NCI-H146 treated with DMSO at 0.1 percent for 48 hours (cell line): ENCODE measurements around the gene GSS.
"Not testable (repeated sequence)": the region's sequence is repeated elsewhere in the genome, so short reads cannot be mapped to it uniquely, and the experiment has no call there.

Experiments
- DNase-seq: peaks from one replicate; lab custom pipeline; 2025; ENCODE audit not compliant: unreplicated experiment; lab: John Stamatoyannopoulos, UW

Gene GSS

DNA sequence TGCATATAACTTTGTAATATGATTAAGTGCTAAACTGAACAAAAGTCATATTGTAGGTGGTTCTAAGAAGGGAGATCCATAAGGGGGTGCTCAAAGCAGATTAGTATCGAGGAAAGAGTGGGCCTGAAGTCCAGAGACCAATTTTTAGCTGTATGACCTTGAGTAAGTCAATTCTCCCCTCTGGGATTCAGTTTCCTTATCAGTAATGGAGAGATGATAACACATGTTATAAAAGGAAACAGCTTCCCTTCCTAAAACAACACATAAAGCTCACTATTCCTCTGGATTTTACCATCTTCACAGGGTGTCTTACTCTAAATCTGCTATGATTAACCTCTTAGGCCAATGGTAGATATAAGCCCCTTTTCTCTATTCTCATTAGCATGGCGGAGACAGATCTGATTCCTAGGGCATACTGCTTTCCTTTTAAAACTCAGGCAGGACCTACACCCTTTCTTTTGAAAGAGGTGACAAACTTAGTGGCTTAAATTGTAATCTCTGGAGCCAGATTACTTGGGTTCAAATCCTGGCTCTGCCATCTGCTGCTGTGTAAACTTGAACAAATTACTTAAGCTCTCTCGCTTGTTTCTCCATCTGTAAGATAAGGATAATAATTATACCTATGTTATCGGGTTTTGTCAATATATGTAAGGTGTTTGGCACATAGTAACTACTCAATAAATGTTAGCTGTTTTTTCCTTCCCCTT, 39.7 kb downstream of the GSS start:
- no peak for DNase-seq

DNA sequence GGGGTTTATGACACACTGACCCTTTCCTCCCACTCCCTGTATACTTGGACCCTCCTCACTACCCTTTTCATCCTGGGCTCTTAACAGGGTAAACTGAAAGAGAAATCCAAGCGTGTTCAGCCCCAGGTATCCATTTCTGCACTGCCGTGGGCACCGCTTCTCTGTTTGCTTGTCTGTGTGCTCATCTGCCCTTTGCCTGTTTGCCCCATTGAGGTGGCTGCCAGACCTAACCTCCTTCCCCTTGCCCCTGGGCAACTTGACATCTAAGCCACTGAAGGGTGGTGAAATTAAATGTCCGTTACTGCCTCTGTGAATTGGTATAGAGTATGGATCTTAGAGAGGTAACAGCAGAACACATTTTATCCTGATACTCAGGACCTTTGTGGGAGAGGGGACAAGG, 40.5 kb downstream of the GSS start:
- no peak for DNase-seq

DNA sequence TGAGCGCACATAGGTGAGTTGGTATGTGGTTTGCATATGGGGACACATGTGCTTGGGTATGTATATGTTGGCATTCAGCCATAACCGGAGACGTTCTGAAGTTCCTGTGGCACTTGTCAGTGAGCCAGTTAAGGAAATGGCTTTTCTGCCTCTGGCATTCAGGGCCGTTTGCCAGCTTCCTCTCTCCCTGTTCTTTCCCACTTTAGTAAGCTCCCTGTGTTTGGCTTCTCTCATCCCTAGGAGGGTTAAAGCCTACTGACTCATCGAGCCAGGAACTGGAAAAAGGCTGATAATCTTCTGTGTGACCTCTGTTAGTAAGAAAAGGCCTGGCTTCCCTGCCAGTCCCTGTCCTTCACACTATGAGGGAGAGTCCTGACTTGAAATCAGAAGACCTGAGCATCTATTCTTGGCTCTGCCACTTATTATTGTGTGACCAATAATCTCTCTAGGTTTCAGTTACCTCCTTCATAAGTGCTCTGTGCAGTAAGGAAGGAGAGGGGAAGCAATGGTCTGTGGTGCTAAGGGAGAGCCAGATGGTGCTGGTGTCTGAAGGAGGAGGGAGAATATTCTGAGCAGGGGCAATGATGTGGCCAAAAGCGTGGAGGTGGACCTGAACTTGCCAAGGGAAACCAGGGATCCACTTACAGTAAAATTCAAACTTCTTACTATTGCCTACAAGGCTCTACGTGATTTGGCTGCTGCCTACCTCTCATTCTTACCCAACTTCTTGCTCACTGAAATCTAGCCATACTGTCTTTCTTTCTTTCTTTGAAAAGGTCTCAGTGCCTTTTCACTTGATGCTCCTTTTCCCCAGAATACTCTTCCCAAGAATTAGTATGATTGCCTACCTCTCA, 47.8 kb downstream of the GSS start:
- no peak for DNase-seq

DNA sequence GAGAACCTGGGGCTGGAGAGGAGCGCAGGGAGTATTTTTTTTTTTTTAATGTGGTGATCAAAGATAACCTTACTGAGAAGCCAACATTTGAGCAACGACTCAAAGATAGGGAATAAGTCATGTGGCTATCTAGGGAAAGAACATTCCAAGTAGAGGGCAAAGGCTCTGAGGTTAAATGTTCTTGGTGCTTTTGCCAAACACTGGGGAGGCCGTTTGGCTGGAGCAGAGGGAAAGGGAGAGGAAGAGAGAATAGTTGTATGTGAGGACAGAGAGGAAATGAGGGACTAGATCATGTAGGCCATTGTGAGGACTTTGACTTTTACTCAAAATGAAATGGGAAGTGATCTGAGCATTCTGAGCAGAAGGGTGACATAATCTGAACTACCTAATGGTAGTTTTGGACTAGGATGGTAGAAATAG, 51.4 kb downstream of the GSS start:
- DNase-seq = no peak

DNA sequence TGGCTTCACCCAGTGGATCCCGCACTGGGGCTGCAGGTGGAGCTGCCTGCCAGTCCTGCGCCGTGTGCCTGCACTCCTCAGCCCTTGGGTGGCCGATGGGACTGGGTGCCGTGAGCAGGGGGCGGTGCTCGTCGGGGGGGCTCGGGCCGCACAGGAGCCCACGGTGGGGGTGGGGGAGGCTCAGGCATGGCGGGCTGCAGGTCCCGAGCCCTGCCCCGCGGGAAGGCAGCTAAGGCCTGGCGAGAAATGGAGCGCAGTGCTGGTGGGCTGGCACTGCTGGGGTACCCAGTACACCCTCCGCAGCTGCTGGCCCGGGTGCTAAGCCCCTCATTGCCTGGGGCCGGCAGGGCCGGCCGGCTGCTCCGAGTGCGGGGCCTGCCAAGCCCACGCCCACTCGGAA, 56.9 kb downstream of the GSS start:
- not testable (repeated sequence) for DNase-seq

DNA sequence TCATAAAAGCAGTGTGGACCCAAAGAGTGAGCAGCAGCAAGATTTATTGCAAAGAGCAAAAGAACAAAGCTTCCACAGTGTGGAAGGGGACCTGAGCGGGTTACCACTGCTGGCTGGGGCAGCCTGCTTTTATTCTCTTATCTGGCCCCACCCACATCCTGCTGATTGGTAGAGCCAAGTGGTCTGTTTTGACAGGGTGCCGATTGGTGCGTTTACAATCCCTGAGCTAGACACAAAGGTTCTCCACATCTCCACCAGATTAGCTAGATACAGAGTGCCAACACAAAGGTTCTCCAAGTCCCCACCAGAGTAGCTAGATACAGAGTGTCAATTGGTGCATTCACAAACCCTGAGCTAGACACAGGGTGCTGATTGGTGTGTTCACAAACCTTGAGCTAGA, 57.5 kb downstream of the GSS start:
- not testable (repeated sequence) for DNase-seq

DNA sequence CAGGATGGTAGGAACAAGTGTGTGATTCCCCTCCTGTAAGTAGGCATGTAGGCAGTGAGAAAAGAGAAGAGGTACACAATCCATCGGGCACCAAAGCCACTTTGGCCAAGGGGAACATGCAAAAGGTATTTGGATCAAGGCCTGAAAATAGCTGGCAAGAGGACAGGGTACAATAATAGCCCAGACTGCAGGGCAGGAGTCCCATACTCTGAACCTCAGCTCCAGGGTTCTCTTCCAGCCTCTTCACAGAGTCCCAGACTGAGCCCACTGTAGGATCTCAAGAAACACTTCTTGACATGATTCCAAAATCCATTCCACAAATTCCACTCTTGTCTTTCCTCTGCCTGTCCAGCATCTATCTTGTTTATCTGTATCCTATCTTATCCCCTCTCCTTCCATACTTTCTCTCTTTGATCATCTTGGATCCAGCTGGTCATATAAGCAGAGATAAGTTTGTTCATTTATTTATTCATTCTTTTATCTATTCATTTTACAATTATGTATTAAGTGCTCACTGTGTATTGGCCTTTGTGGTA, 59.5 kb downstream of the GSS start:
- no peak for DNase-seq

DNA sequence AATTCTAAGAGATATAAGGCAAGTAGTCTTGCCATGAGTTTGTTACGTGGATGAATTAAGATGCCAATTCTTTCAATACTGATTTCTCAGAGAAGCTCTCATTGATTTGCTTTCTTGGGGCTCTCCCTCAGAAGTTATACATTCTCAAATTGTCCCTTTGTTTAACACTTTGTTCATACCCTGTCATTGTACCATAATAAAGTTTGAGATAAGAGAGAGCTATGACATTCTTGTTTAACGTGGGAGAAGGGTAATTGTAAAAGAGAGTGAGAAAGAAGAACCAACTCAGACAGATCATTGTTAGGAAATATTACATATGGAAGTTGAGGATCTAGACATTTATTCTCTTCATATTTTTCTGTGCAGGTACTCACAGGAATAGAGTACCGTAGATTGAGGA, 60.1 kb downstream of the GSS start:
- no peak for DNase-seq

DNA sequence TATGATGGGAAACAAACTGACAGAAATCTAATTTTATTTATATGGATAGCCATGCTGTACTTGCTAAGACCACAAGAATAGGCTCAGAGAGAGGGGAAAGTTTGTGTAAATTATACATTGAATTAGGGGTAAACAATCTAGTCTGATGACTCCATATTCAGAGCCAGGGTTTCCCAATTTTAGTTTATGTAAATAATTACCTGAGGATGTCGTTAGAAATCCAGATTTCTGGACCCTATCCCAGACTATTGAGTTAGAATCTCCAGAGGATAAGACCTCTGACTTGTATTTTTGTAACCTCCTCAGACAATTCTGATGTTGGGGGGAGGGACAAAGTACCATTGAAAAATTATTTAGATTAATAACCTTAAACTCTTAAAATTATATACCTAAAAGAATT, 60.9 kb downstream of the GSS start:
- DNase-seq = no peak

DNA sequence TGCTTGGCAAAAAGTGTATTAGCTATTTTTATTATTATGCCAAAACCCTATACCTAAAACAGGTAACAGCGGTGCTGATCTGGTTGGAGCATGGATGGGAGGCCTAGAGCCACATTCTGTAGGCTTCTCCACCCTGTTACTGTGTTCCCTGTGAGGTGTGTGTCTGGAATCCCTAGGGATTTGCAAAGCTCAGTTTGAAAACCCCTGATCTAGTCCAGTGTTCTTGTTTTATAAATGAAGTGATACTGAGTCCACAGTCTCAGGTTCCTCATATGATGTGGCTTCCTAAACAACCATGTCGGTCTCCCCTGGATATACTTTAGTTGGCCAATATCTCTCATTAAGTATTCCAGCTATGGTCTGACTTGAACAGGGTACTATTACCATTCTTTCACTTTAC, 62.9 kb downstream of the GSS start:
- DNase-seq = no peak

DNA sequence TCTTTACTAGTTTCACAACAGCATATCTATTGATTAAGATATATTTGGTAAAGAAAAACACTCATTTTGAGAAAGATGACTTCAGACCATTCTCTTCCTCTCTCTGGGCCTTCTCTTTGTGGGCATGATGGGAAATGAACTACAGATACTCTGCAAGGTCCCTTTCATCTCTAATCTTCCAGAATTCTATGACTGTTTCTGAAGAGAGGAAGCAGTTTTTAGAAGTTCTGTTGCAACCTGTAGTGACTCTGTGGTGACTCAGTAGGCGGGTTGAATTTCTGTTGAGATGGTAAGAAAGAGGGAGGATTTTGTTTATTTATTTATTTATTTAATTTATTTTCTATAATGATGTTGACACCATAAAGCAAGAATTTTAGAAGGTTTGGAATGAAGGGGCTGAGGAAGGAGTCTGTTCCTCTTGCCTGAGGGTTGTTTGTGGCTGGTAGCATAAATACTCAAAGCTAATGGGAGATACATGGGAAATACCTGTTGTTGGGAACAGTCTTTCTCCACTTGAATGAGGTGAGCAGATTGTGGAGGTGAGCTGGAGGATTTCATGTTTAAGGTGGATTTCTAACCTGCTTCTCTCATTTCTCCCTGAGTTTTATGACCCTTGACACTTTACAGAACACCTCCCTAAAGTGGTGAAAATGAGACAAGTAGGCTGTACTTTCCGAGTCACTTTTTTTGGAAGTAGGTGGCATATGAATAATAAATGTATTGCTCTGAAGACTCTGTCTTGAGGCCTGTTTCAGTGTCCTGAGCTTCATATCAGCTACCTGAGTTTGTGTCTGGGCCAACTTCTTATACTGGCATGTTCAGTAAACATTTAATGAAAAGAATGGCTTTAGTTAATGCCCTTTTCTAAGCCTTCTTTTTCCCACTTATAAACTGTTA, 64.2 kb downstream of the GSS start:
- DNase-seq = no peak

DNA sequence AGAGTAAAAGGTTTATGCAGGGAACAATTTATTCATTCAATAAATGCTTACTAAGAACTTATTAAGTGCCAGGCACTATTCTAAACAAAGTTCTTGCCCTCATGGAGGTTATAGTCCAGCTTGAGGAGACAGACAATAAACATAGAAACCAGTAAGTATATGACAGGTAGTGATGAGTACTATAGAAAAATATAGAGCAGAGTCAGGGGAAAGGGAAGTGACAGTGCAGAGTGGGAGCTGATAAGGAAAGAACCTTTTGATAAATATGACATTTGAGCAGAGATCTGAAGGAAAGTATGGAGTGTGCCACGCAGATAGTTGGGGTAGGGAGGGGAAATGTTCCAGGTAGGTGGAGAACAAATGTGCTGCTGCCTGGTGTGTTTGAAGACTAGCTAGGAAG, 67.1 kb downstream of the GSS start:
- DNase-seq = no peak

DNA sequence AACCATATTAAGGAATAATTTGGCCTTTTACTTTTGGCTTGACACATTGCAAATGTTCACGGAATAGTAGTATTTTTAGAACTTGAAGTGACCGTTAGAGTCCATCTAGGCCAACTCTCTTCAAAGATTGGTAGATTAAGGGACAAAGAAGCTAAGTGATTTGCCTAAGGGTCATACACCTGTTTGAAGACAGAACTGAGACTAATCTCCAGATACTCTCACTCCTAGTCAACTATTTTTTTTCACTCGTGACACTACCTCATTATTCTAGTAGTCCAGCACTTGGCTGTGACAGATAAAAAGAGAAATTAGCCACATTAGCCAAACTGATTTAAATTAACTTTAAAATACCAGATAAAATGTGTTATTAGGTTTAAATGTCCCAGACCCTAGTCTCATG, 68.6 kb downstream of the GSS start:
- no peak for DNase-seq

DNA sequence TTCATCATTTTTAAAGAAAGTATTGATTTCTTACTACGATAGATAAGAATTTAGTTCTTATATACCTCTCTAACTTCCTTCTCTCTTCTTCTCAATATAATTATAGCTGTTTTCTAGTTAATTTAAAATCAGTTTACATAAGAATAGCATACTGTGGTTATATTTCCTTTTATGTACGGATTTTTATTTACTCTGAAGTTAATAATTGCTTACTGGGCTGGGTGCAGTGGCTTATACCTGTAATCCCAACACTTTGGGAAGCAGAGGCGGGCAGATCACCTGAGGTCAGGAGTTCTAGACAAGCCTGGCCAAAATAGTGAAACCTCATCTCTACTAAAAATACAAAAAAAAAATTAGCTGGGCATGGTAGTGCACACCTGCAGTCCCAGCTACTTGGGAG, 69.5 kb downstream of the GSS start:
- no peak for DNase-seq

DNA sequence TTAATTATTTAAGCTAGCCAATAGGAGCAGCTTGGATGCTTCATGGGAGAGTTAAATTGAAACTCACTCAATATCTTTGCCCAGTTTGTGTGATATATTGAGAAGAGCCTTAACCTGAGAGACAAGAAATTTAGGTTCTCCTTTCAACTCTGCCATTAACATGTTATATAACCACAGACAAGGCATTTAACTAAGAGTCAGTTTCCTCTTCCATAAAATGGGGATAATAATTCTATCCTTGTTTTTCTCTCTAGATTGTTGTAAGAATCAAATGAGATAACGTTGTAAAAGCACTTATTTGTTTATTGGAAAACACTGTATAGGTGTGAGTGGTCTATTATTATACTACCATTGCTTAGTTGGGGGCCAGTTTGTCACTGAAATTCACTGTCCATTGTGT, 71.3 kb downstream of the GSS start:
- no peak for DNase-seq

DNA sequence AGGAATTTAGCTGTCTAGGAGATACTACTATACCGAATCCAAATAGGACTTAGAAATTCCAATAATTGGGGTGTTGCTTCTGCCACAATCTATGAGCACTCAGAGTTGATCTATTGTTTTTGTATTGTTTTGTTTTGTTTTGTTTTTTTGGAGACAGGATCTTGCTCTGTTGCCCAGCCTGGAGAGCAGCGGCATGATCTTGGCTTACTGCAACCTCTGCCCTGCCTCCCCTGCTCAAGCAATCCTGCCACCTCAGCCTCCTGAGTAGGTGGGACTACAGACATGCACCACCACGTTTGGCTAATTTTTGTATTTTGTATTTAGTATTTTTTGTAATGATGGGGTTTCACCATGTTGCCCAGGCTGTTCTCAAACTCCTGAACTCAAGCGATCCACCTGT, 71.8 kb downstream of the GSS start:
- DNase-seq = no peak

DNA sequence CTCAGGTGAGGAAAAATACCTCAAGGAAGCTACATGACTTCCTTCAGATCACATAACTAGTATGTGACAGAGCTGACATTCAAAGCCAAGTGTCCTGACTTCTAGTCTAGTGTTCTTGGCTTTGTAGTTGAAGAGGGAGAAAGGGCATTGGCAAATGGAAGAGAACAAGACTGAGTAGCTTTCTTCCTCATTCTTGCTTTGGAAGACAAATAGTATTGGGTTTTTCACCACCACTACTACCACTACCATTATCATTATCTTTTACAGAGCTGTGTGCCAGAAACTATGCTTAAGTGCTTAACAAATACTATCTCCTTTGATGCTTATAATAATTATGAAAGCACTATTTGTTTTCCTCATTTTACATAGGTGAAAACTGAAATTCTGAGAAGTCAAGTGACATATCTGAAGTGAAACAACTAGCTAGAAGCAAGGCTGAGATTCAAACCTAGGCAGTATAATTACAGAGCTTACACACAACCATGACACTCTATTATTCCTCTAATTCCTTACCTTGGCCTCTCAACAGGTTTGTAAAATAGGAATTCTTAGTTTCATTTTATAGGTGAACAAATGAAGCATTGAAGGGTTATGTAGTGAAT, 72.4 kb downstream of the GSS start:
- DNase-seq = no peak

DNA sequence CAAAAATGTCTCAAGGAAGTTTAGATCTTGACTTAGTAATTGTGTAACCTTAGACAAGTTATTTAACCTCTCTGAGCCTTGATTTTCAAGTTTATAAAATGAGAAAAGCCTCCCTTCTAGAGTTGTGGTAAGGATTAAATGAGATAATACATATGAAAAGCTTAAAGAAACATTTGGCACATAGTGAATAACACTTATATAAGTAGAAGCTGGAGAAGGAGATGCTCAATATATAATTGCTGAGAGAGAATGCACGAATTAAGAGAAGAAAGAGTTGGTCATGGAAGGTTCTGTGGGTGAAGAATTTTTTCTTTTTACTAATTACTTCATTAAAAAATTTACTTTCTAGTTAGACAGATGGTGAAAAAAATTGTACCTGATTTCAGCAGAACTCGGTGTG, 73.9 kb downstream of the GSS start:
- DNase-seq = no peak

DNA sequence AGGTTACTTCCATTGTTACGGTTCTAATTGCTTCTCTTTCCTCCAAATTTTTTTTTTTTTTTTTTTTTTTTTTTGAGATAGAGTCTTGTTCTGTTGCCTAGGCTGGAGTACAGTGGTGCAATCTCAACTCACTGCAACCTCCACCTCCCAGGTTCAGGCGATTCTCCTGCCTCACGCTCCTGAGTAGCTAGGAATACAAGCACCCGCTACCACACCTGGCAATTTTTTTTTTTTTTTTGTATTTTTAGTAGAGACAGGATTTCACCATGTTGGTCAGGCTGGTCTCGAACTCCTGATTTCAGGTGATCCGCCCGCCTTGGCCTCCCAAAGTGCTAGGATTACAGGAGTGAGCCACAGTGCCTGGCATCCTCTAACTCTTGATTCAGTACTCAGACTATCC, 74.6 kb downstream of the GSS start:
- not testable (repeated sequence) for DNase-seq

DNA sequence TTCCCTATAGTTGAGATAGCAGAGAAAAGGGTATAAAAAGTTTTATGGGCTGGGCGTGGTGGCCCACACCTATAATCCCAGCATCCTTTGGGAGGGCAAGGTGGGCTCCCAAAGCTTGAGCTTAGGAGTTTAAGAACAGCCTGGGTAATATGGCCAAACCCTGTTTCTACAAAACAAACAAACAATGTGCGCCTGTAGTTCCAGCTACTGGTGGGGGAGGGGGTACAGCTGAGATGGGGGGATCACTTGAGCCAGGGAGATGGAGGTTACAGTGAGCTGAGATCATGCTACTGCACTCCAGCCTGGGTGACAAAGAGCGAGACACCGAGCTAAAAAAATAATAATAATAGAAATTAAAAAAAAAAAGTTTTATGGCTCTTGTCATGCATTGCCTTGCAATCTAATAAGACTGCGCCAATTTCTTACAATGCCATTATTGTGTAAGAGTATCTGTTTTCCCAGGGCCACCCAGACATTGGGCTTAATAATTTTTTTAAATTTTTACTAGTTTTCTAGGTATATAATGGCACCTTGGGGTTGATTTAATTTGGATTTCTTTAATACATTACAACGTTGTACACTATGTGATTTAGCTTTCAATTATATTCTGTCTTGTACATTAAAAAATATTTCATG, 75.3 kb downstream of the GSS start:
- DNase-seq = no peak
